ENCODE results near the gene ODC1. TPM values are rescaled to one million over a fixed set of nuclear protein-coding genes. Genes with fewer than 3 reads are reported as not detected.

ODC1 gene
- total and polyA plus RNA-seq, 2 of the 4 experiments (the other 2 are of a cell fraction), result 117 to 204 TPM

DNA sequence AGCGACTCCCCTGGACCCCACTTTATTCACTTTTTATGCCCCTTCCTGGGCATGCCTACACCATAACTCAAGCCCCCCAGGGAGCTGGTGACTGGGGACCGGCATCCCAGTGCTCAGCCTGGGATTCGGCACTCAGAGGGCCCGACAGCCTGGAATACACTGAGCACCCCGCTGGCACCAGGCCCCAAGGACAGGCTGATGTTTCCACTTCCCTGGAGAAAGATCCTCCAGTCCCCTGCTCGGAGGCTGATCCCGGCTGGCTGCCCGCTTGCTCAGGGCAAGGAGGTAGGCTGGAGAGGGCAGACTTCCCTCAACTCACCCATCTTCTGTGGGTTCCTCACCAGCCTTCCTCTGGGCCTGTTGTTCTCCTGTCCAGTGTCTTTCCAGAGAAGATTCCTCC lies 36.6 kb downstream of the ODC1 start:
- no TSS peak for BruUV-seq (replicated peaks)
- Histone ChIP-seq H3K4me1 (ENCODE audit: control insufficient read depth, insufficient read depth, low read length) (peaks cover 9% of the 10 kb centered on the region; the same call in 1 of the 2 replicates), H3K4me2 (ENCODE audit: low read depth, low read length) (no peak overlapping the region), H3K9ac (ENCODE audit: low read depth, low read length) (no peak overlapping the region), H3K14ac (replicated peaks; ENCODE audit: low read depth, low read length) (no peak overlapping the region), H3K4ac (ENCODE audit: low read depth, low read length) (no peak overlapping the region), H3K23ac (ENCODE audit: low read depth, low read length) (no peak overlapping the region), H4K5ac (ENCODE audit: low read depth, low read length) (no peak overlapping the region), H3K9me1 (ENCODE audit: insufficient read depth, low read length) (peaks cover 10% of the 10 kb centered on the region; the same call in 1 of the 2 replicates), H2BK15ac (ENCODE audit: low read depth, low read length) (no peak overlapping the region), H3K9me3 (ENCODE audit: control insufficient read depth, insufficient read depth, low read length) (no peaks in the 10 kb centered on the region), H4K8ac (ENCODE audit: low read depth in 2 of 2, low read length in 2 of 2) (no peak overlapping the region), H2BK5ac (ENCODE audit: low read depth, low read length, poor library complexity, severe bottlenecking) (no peak overlapping the region), H4K20me1 (ENCODE audit: insufficient read depth, low read length) (peaks cover 19% of the 10 kb centered on the region), H3K27me3 (ENCODE audit: control insufficient read depth, insufficient read depth, low read length) (no peaks in the 10 kb centered on the region), H2AK5ac (ENCODE audit: low read depth, low read length) (no peak overlapping the region), H3K56ac (ENCODE audit: extremely low read depth, insufficient read depth, low read length) (no peak overlapping the region), H2BK120ac (ENCODE audit: low read depth, low read length) (no peak overlapping the region), H2AFZ (replicated peaks; ENCODE audit: low read length, poor library complexity) (no peak overlapping the region), H2AK9ac (replicated peaks; ENCODE audit: low read depth, low read length, poor library complexity) (no peak overlapping the region), H3K18ac (ENCODE audit: low read depth, low read length) (no peak overlapping the region), H3K4me3 (ENCODE audit: insufficient read depth, low read depth, low read length) (no peak overlapping the region), H3K27ac (ENCODE audit: insufficient read depth, low read length) (no peak overlapping the region), H2BK20ac (ENCODE audit: low read depth, low read length) (no peak overlapping the region), H3K36me3 (ENCODE audit: control insufficient read depth, insufficient read depth, low read length) (no peaks in the 10 kb centered on the region), H4K91ac (ENCODE audit: insufficient read depth, low read depth, low read length) (no peak overlapping the region), H3K79me1 (ENCODE audit: low read depth in 1 of 2, low read length in 2 of 2) (peaks cover 0 to 15% of the 10 kb centered on the region in 2 experiments; a peak in 2 of 4 replicates)
- DNase-seq (no peak), ATAC-seq (ENCODE audit: low read depth) (no peak)
- CTCF ChIA-PET, result no interaction called here
- in situ Hi-C loops (cut with MboI; ENCODE audit: low sequenced_read_pairs) (no loop called here), intact Hi-C loops (cut with micrococcal nuclease) (no loop called here), dilution Hi-C loops (cut with HindIII; ENCODE audit: low sequenced_read_pairs, unreplicated experiment) (no loop called here)
- TF ChIP-seq CHD1 (IDR thresholded peaks at IDR 0.05; ENCODE audit: low read depth, low read length) (no peak), USF2 (IDR thresholded peaks at IDR 0.05; ENCODE audit: low read depth, low read length) (no peak), NFE2L2 (IDR thresholded peaks at IDR 0.05; ENCODE audit: low read depth, low read length) (no peak)
- no CpG with 5 or more reads among the region's 8 CpGs for WGBS, 2 experiments (ENCODE audit: extremely low coverage in 2 of 2, insufficient read length in 1 of 2)
- POLR2A ChIA-PET (ENCODE audit: unreplicated experiment), result no interaction called here

Measured in IMR-90 (cell line).